BJ (cell line): ENCODE results near the gene NACA. TPM values are rescaled to one million over a fixed set of nuclear protein-coding genes. Genes with fewer than 3 reads are reported as not detected.

Experiments
- CTCF ChIA-PET: fragments of 350-600 bp; formaldehyde crosslinking; extraction: SDS; loops from one replicate; lab custom pipeline; 2021; ENCODE audit warnings: antibody characterized with exemption, inconsistent platforms; lab: Yijun Ruan, JAX
- POLR2A ChIA-PET: fragments of 300-600 bp; sonication (Branson Sonifier 250); formaldehyde crosslinking; extraction: SDS; loops from one replicate; lab custom pipeline; 2021; ENCODE audit warnings: antibody characterized with exemption; lab: Charles Lee
- DNase-seq: peaks from one replicate; pipeline ENCODE4 v3.0.0-alpha.2; 2011; ENCODE audit warnings: low read depth
- H3K27me3 ChIP-seq: 2 replicates; pipeline ENCODE4 v1.6.0; 2011; ENCODE audit warnings: low read length; ENCODE audit not compliant: control insufficient read depth, insufficient read depth
- H3K36me3 ChIP-seq: 2 replicates; pipeline ENCODE4 v1.5.1; 2011; ENCODE audit warnings: low read length; ENCODE audit not compliant: control insufficient read depth, insufficient read depth
- H3K4me3 ChIP-seq: 2 replicates; pipeline ENCODE4 v1.5.1; 2011; ENCODE audit warnings: low read depth, mild to moderate bottlenecking, control low read depth, low read length
- CTCF ChIP-seq: IDR thresholded peaks from 2 replicates; pipeline ENCODE4 v1.5.1; 2011; ENCODE audit warnings: low read depth, mild to moderate bottlenecking, control low read depth, inconsistent platforms, low read length, moderate library complexity; ENCODE audit not compliant: insufficient read depth
- polyA minus RNA-seq: library from RNA; depleted of rRNA, polyadenylated mRNA; stranded (reverse); fragments of >200 nt; gene quantifications from 2 replicates; pipeline ENCODE4 v1.2.3, GENCODE V29; 2011; rRNA and poly(A)+ RNA removed
- polyA plus RNA-seq: library from polyadenylated mRNA; depleted of rRNA; stranded (reverse); fragments of >200 nt; gene quantifications from 2 replicates; pipeline ENCODE4 v1.2.3, GENCODE V29; 2011; rRNA removed

The NACA gene
- polyA plus RNA-seq (678 and 921 TPM in 2 replicates), polyA minus RNA-seq (233 and 521 TPM in 2 replicates)

GRCh38 chr12:56724972-56725722, at the start of gene NACA:
NACA (minus strand) TSS chr12:56725299; CDS start chr12:56724521, 778 bp downstream.
- no peak for TF ChIP-seq CTCF
- peak; percentile 95 for DNase-seq
- ChIA-PET CTCF (interaction anchor here (0.7 to 1.4 kb wide), 5 partner anchors 11 to 570 kb away, joined by 3 to 4 read pairs (median 3); no protein-coding TSS in a partner anchor), POLR2A (interaction anchor here (0.5 to 1.0 kb wide), 7 partner anchors 15 to 423 kb away, joined by 3 to 16 read pairs (median 3); partner anchors contain the start of gene PTGES3)
- Histone ChIP-seq H3K4me3 (peak within 1 kb of the TSS; percentile 99), H3K27me3 (no peaks in the 10 kb centered on the region), H3K36me3 (peaks cover 5% of the 10 kb centered on the region)

- ChIA-PET CTCF (no interaction called here), POLR2A (no interaction called here)
- Histone ChIP-seq H3K4me3 (no peak overlapping the region), H3K27me3 (no peaks in the 10 kb centered on the region), H3K36me3 (no peaks in the 10 kb centered on the region)
- no peak for TF ChIP-seq CTCF
- DNase-seq: no peak
Measured at GRCh38 chr12:56773113-56773512, 48.0 kb upstream of the NACA start.

- no peak for TF ChIP-seq CTCF
- ChIA-PET CTCF (no interaction called here), POLR2A (no interaction called here)
- no peaks in the 10 kb centered on the region for H3K27me3 ChIP-seq
- H3K36me3 ChIP-seq: no peaks in the 10 kb centered on the region
- no peak overlapping the region for H3K4me3 ChIP-seq
- no peak for DNase-seq
Measured at GRCh38 chr12:56772625-56773024, 47.5 kb upstream of the NACA start.

DNA sequence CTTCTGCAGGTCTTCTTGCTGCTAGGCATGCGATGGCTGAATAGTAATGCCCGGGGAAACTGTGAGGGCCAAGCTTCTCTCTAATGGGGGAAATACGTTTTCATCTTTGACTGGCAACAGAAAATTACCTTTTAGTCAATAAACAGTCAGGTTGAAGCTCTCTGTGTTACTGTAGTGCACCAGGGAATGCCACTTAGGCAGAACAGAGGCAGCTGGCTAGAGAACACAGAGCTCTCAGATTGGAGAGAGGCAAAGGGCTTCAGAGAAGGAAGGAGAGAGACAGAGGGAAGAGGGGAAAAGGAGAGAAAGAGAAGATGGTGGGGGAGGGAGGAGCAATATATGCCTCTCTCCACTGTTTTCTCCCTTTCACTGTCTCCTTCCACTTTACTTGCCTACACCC, 44.8 kb upstream of the NACA start:
- CTCF ChIA-PET: interaction anchor here (0.7 to 1.9 kb wide), 3 partner anchors 12 to 217 kb away, joined by 3 to 6 read pairs (median 3); no protein-coding TSS in a partner anchor
- Histone ChIP-seq H3K36me3 (no peaks in the 10 kb centered on the region), H3K4me3 (no peak overlapping the region), H3K27me3 (no peaks in the 10 kb centered on the region)
- POLR2A ChIA-PET: interaction anchor here (0.6 kb wide), 1 partner anchor 124 kb away, joined by 3 read pairs; no protein-coding TSS in a partner anchor
- DNase-seq: no peak
- TF ChIP-seq CTCF: no peak

DNA sequence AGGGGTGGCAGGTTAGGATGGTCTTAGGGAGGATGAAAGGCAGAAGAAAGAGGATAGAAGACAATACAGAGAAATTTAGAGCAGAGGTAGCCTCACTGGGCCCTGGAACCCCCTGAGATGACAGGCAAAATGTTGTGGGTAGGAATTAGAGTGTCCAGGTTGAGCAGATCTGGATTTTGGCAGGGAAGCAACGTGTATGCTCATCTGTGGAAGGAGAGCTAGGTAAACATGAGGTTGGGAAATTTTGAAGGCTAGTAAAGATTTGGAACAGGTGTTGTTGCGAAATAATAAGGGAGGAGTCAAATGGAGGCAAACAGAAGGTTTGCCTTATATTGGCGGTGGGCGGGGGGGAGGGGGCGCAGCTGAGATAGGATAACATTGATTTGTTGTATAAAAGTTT, 43.3 kb upstream of the NACA start:
- H3K27me3 ChIP-seq: no peaks in the 10 kb centered on the region
- no peak for TF ChIP-seq CTCF
- no peak for DNase-seq
- H3K4me3 ChIP-seq: no peak overlapping the region
- POLR2A ChIA-PET: no interaction called here
- no peaks in the 10 kb centered on the region for H3K36me3 ChIP-seq
- CTCF ChIA-PET: interaction anchor here (1.1 to 1.9 kb wide), 3 partner anchors 10 to 226 kb away, joined by 3 to 6 read pairs (median 3); a partner anchor contains a TSS
